Left kidney (tissue), 2 donors: ENCODE results near the gene MARCKSL1. TPM values are rescaled to one million over a fixed set of nuclear protein-coding genes. Genes with fewer than 3 reads are reported as not detected.
"Not testable (repeated sequence)": the region's sequence is repeated elsewhere in the genome, so short reads cannot be mapped to it uniquely, and the experiment has no call there.

Source experiments
- DNase-seq: peaks from one replicate; pipeline ENCODE4 v3.0.0-alpha.2; 2013
- polyA plus RNA-seq: library from polyadenylated mRNA; unstranded; fragments of 120-200 nt; gene quantifications from one replicate; pipeline ENCODE4 v1.2.1, GENCODE V29; 2013; ENCODE audit not compliant: insufficient read length

Gene MARCKSL1
- polyA plus RNA-seq, 1 donor: 388 TPM

- DNase-seq: no peak
Measured at GRCh38 chr1:32334274-32334861, 1.7 kb downstream of the MARCKSL1 start.

- no peak for DNase-seq
Measured at GRCh38 chr1:32333251-32333963, 2.6 kb downstream of the MARCKSL1 start.

- no peak for DNase-seq
Measured at GRCh38 chr1:32332290-32333079, 3.5 kb downstream of the MARCKSL1 start.

GRCh38 chr1:32331549-32331948, 4.5 kb downstream of the MARCKSL1 start:
- no peak for DNase-seq

GRCh38 chr1:32330558-32331151, 5.4 kb downstream of the MARCKSL1 start:
- no peak for DNase-seq

GRCh38 chr1:32329931-32330466, 6.0 kb downstream of the MARCKSL1 start:
- DNase-seq: no peak

GRCh38 chr1:32327204-32327603, 8.8 kb downstream of the MARCKSL1 start:
- DNase-seq: no peak

- DNase-seq: no peak
Measured at GRCh38 chr1:32321712-32322291, 14.2 kb downstream of the MARCKSL1 start.

GRCh38 chr1:32318127-32318869, 17.7 kb downstream of the MARCKSL1 start:
- DNase-seq: no peak

GRCh38 chr1:32316903-32317277, 19.1 kb downstream of the MARCKSL1 start:
- DNase-seq: no peak

GRCh38 chr1:32311709-32312393, 24.2 kb downstream of the MARCKSL1 start:
- DNase-seq: no peak

GRCh38 chr1:32309960-32310359, 26.1 kb downstream of the MARCKSL1 start:
- DNase-seq: no peak

- DNase-seq: no peak
Measured at GRCh38 chr1:32307324-32307723, 28.7 kb downstream of the MARCKSL1 start.

- no peak for DNase-seq
Measured at GRCh38 chr1:32305310-32305709, 30.7 kb downstream of the MARCKSL1 start.

- DNase-seq: no peak
Measured at GRCh38 chr1:32303997-32304622, 31.9 kb downstream of the MARCKSL1 start.

GRCh38 chr1:32303358-32303757, 32.7 kb downstream of the MARCKSL1 start:
- no peak for DNase-seq

- DNase-seq: no peak
Measured at GRCh38 chr1:32299327-32299726, 36.7 kb downstream of the MARCKSL1 start.

GRCh38 chr1:32298211-32298610, 37.8 kb downstream of the MARCKSL1 start:
- DNase-seq: not testable (repeated sequence)

GRCh38 chr1:32291708-32292538, 44.1 kb downstream of the MARCKSL1 start, which contains the start of gene HDAC1:
TSS of gene HDAC1 (plus strand) at chr1:32292083. CDS start at chr1:32292170, 87 bp downstream.
- DNase-seq: peak; percentile 94
